ENCODE measurements around the gene CEBPA.
"Not testable (repeated sequence)": the region's sequence is repeated elsewhere in the genome, so short reads cannot be mapped to it uniquely, and the experiment has no call there.

Gene CEBPA

GRCh38 chr19:33300009-33300893 lies 2.1 kb downstream of the CEBPA start:
- DNase-seq (ENCODE audit: low spot score): no peak

GRCh38 chr19:33299051-33299688 lies 3.2 kb downstream of the CEBPA start:
- DNase-seq (ENCODE audit: low spot score): no peak

- no peak for DNase-seq (ENCODE audit: low spot score)
These were observed 4.0 kb downstream of the CEBPA start for GRCh38 chr19:33298146-33298911.

- DNase-seq (ENCODE audit: low spot score): no peak
These were observed 4.8 kb downstream of the CEBPA start for GRCh38 chr19:33297401-33298145.

GRCh38 chr19:33296488-33296971 lies 5.8 kb downstream of the CEBPA start:
- DNase-seq (ENCODE audit: low spot score): no peak

GRCh38 chr19:33295621-33296487 lies 6.5 kb downstream of the CEBPA start:
- no peak for DNase-seq (ENCODE audit: low spot score)

- DNase-seq (ENCODE audit: low spot score): not testable (repeated sequence)
These were observed 7.3 kb downstream of the CEBPA start for GRCh38 chr19:33295046-33295445.

GRCh38 chr19:33294058-33294798 lies 8.1 kb downstream of the CEBPA start:
- DNase-seq (ENCODE audit: low spot score): no peak

GRCh38 chr19:33293255-33294057 lies 8.9 kb downstream of the CEBPA start:
- no peak for DNase-seq (ENCODE audit: low spot score)

GRCh38 chr19:33292595-33293254 lies 9.6 kb downstream of the CEBPA start:
- DNase-seq (ENCODE audit: low spot score): no peak

- DNase-seq (ENCODE audit: low spot score): no peak
These were observed 10.5 kb downstream of the CEBPA start for GRCh38 chr19:33291623-33292534.

- no peak for DNase-seq (ENCODE audit: low spot score)
These were observed 11.2 kb downstream of the CEBPA start for GRCh38 chr19:33290956-33291622.

GRCh38 chr19:33290082-33290815 lies 12.1 kb downstream of the CEBPA start:
- no peak for DNase-seq (ENCODE audit: low spot score)

GRCh38 chr19:33289261-33289660 lies 13.1 kb downstream of the CEBPA start:
- DNase-seq (ENCODE audit: low spot score): no peak

- no peak for DNase-seq (ENCODE audit: low spot score)
These were observed 13.7 kb downstream of the CEBPA start for GRCh38 chr19:33288666-33289065.

- DNase-seq (ENCODE audit: low spot score): no peak
These were observed 14.4 kb downstream of the CEBPA start for GRCh38 chr19:33287927-33288326.
